Endodermal cell (in vitro differentiated cells): ENCODE data around the gene RPTOR. TPM values are rescaled to one million over a fixed set of nuclear protein-coding genes. Genes with fewer than 3 reads are reported as not detected.

Experiments
- DNase-seq: peaks from one replicate; pipeline ENCODE4 v3.0.0-alpha.2; 2017
- H3K27ac ChIP-seq: 2 replicates; pipeline ENCODE4 v1.5.1; 2013; ENCODE audit warnings: mild to moderate bottlenecking, low read depth, low read length, moderate library complexity
- H3K27me3 ChIP-seq: 2 replicates; pipeline ENCODE4 v1.6.1; 2013; ENCODE audit warnings: mild to moderate bottlenecking, low read length, moderate library complexity; ENCODE audit not compliant: insufficient read depth, control insufficient read depth, poor library complexity, severe bottlenecking
- H3K36me3 ChIP-seq: 2 replicates; pipeline ENCODE4 v1.7.0; 2013; ENCODE audit warnings: mild to moderate bottlenecking, low read length, moderate library complexity; ENCODE audit not compliant: control insufficient read depth, insufficient read depth
- H3K4me1 ChIP-seq: one replicate; pipeline ENCODE4 v1.7.0; 2013; ENCODE audit warnings: low read length; ENCODE audit not compliant: control insufficient read depth, insufficient read depth
- H3K4me3 ChIP-seq: 2 replicates; pipeline ENCODE4 v1.5.1; 2013; ENCODE audit warnings: mild to moderate bottlenecking, low read length, moderate library complexity
- H3K9ac ChIP-seq: 2 replicates; pipeline ENCODE4 v1.6.1; 2013; ENCODE audit warnings: mild to moderate bottlenecking, low read length, moderate library complexity; ENCODE audit not compliant: poor library complexity, severe bottlenecking; ENCODE audit errors: extremely low read depth
- H3K9me3 ChIP-seq: 2 replicates; pipeline ENCODE4 v1.6.1; 2013; ENCODE audit warnings: mild to moderate bottlenecking, low read length, moderate library complexity; ENCODE audit not compliant: control insufficient read depth
- H3K27ac Mint-ChIP-seq: 2 replicates; pipeline ENCODE4 v1.8.0; 2020; ENCODE audit warnings: mixed read lengths
- H3K27me3 Mint-ChIP-seq: 2 replicates; pipeline ENCODE4 v1.8.0; 2021; ENCODE audit warnings: mild to moderate bottlenecking, mixed read lengths; ENCODE audit not compliant: insufficient read depth
- H3K36me3 Mint-ChIP-seq: 2 replicates; pipeline ENCODE4 v1.8.0; 2020; ENCODE audit warnings: low read depth, mixed read lengths
- H3K4me1 Mint-ChIP-seq: 2 replicates; pipeline ENCODE4 v1.8.0; 2020; ENCODE audit warnings: mixed read lengths
- H3K4me3 Mint-ChIP-seq: 2 replicates; pipeline ENCODE4 v1.8.0; 2020; ENCODE audit warnings: mild to moderate bottlenecking, moderate library complexity, mixed read lengths
- H3K9me3 Mint-ChIP-seq: 2 replicates; pipeline ENCODE4 v1.8.0; 2020; ENCODE audit warnings: mild to moderate bottlenecking, mixed read lengths
- CTCF ChIP-seq: fragments of 200-600 bp; sonication (generic); conservative IDR thresholded peaks from 2 replicates; pipeline ENCODE4 v1.5.0; 2021; ENCODE audit warnings: antibody characterized with exemption, mild to moderate bottlenecking
- WGBS, 2 experiments: methylation state at CpG; one replicate each; pipeline versions ENCODE4 v1.1.5 to v1.1.7; 2013; ENCODE audit warnings: missing lambda C conversion rate in 2 of 2, mixed read lengths in 1 of 2; ENCODE audit not compliant: insufficient coverage in 1 of 2, insufficient read length in 1 of 2; 5-methylcytosine and 5-hydroxymethylcytosine counted together
- total RNA-seq, 2 donors: library from RNA; stranded (reverse); fragmentation: NEBNext Ultra II Directional in 1 of 2; extraction: Animal tissue kit (Norgen Biotek cat#: 25700) in 1 of 2; gene quantifications; 2 replicates in 1 of 2; 3 replicates in 1 of 2; pipeline ENCODE4 v1.2.1, GENCODE V29; 2021

RPTOR gene
- total RNA-seq, 2 donors from 2014 or later, result 45.1 to 53.4 TPM

- H3K4me3 Mint-ChIP-seq, result no peak overlapping the region
- no peak overlapping the region for H3K27ac Mint-ChIP-seq
- H3K36me3 ChIP-seq, result peaks cover 27% of the 10 kb centered on the region
- WGBS, 2 experiments, result 95 to 97% methylated on average over 20 to 33 of the region's 33 CpGs
- no peaks in the 10 kb centered on the region for H3K27me3 Mint-ChIP-seq
- no peaks in the 10 kb centered on the region for H3K4me1 Mint-ChIP-seq
- no peaks in the 10 kb centered on the region for H3K27me3 ChIP-seq
- no peak overlapping the region for H3K9ac ChIP-seq
- peaks cover 44% of the 10 kb centered on the region for H3K36me3 Mint-ChIP-seq
- no peak overlapping the region for H3K4me3 ChIP-seq
- H3K9me3 Mint-ChIP-seq, result peaks cover 24% of the 10 kb centered on the region
- H3K9me3 ChIP-seq, result peaks cover 34% of the 10 kb centered on the region
- TF ChIP-seq CTCF, result no peak
- DNase-seq, result no peak
- H3K27ac ChIP-seq, result no peak overlapping the region
- H3K4me1 ChIP-seq, result no peaks in the 10 kb centered on the region
Observed at GRCh38 chr17:80917716-80918560, 373.3 kb downstream of the RPTOR start.

- H3K27ac ChIP-seq, result no peak overlapping the region
Observed at GRCh38 chr17:80918731-80919130, 374.1 kb downstream of the RPTOR start.

More at GRCh38 chr17:80918731-80919130, 374.1 kb downstream of the RPTOR start:
- peaks cover 36% of the 10 kb centered on the region for H3K36me3 Mint-ChIP-seq
- no peaks in the 10 kb centered on the region for H3K4me1 ChIP-seq
- TF ChIP-seq CTCF, result no peak
- H3K4me1 Mint-ChIP-seq, result no peaks in the 10 kb centered on the region
- peaks cover 23% of the 10 kb centered on the region for H3K36me3 ChIP-seq
- H3K27me3 Mint-ChIP-seq, result no peaks in the 10 kb centered on the region
- H3K9me3 ChIP-seq, result peaks cover 26% of the 10 kb centered on the region
- no peak overlapping the region for H3K4me3 ChIP-seq
- H3K9me3 Mint-ChIP-seq, result peaks cover 22% of the 10 kb centered on the region
- H3K27ac Mint-ChIP-seq, result no peak overlapping the region
- H3K4me3 Mint-ChIP-seq, result no peak overlapping the region
- 91 to 94% methylated on average over 15 of the region's 15 CpGs for WGBS, 2 experiments
- DNase-seq, result no peak
- no peak overlapping the region for H3K9ac ChIP-seq
- no peaks in the 10 kb centered on the region for H3K27me3 ChIP-seq
